Measurements from ENCODE around the gene EXTL1.
"Not testable (repeated sequence)": the region's sequence is repeated elsewhere in the genome, so short reads cannot be mapped to it uniquely, and the experiment has no call there.

Gene EXTL1
- total RNA-seq: 1.9 reads per million, percentile 2 among the genes with 10 or more reads in this experiment

- DNase-seq: no peak
Measured at GRCh38 chr1:26021647-26022403, at the start of gene EXTL1. EXTL1 (plus strand) TSS chr1:26021775; CDS start chr1:26022647, 872 bp downstream.

- no peak for DNase-seq
Measured at GRCh38 chr1:25971811-25972180, 49.8 kb upstream of the EXTL1 start.

DNA sequence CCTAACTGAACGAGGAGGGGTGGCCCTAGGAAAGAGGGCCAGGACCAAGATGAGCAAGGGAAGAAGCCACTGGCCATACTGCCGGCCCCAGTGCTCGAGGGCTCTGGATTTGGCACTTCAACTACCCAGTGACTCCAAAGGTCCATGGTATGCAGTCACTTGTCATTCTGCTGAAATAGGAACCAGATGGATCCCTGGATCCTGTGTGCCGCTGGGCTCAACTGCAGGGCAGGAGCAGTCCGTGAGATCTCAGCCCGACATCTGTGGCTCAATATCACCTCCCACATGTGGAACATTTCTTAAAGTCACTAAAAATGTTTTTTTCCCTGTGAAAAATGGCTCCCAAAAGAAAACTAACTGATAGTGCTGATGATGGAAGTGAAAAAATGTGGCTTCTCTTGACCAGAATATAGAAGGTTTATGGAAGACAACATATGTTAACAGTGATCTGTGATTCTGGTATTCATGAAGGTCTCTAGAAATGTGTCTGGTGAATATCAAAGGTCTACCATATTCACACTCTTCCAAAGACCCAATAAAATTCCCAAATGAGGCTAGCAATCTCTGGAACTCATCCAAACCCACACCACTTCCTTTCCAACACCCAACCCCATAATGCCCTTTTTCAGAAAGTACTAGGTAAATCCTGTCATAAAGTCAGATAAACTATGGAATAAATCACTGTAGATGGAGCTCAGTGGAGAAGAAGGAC, 47.8 kb upstream of the EXTL1 start:
- no peak for DNase-seq

GRCh38 chr1:25977801-25978200, 43.8 kb upstream of the EXTL1 start:
- no peak for DNase-seq

DNA sequence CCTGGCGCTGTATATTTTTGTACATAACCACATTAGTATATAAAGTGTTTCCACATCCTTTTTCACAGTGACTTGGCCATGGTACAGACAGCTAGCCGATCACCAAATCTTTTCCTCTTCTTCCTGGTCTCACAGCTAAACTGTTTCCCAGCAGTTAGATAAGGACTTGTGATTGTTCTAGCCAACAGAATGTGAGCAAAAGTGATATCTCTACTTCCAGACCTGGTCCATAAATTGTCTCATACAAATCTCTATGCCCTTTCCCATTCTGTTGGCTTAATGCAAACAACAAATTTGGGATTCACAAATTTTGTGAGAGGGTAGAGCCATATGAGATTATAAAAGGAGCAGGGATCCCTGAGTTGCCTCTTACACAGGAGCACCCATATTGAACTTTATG, 43.2 kb upstream of the EXTL1 start:
- no peak for DNase-seq

GRCh38 chr1:25979210-25979609, 42.4 kb upstream of the EXTL1 start:
- no peak for DNase-seq

- no peak for DNase-seq
Measured at GRCh38 chr1:25985171-25985570, 36.4 kb upstream of the EXTL1 start.

GRCh38 chr1:25985670-25986069, 35.9 kb upstream of the EXTL1 start:
- no peak for DNase-seq

DNA sequence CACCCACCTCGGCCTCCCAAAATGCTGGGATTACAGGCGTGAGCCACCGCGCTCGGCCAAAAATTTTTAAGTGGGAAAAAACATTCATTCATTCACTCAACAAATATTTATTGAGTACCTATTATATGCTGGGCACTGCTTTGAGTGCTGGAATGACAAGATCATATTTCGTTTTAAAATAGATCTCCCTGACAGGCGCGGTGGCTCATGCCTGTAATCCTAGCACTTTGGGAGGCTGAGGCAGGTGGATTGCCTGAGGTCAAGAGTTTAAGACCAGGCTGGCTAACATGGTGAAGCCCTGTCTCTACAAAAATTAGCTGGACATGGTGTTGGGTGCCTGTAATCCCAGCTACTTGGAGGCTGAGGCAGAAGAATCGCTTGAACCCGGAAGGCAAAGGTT, 34.8 kb upstream of the EXTL1 start:
- not testable (repeated sequence) for DNase-seq

- DNase-seq: no peak
Measured at GRCh38 chr1:25987951-25988350, 33.6 kb upstream of the EXTL1 start.

DNA sequence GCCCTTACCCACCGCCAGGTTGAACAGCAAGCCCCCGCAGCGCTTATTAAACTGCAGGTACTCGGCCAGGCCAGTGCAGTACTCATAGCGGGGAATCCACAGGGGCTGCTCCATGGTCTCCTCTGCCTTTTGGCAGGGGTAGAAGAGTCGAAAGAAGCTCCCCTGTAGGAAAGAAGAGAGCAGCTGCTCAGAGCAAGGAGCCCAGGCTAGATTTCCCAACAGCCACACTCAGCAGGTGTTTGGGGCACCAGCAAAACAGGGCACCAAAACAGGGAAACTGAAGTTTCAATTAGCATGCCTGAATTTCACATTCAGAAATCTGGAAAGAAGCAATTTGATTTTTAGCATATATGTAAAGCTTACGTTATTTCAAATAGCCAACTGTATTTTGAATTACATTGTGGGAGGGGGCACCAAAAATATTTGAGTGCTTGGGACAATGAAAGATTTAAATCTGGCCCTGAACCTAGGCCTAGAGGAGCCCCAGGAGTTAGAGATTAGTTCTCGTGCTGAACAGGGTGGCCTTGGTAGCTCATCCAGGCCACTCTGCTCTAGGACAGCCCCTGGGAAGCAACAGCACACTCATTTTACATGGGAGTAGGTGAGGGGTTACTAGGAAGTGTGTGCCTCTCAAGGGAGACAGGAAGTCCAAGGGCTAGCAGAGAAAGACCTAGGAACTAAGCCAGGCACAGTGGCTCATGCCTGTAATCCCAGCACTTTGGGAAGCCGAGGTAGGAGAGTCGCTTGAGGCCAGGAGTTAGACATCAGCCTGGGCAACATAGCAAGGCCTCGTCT, 31.9 kb upstream of the EXTL1 start:
- DNase-seq: no peak

DNA sequence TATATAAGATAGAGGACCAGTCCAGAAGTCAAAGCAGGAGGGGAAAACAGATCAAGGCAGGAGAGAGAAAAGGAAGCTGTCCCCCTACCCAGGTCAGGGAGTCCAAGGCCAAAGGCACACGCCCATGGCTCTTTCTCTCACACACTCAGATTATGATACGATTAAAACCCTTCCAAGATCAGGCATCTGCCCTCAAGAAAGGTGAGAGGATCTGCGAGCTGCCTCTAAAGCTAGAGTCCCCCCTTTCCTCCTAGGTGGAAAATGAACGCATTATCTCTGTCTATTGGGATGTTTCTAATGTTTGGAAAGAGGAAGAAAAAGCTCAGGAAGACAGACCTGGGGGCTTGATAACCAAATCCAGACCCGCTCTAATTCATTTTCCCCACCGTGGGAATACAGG, 31.3 kb upstream of the EXTL1 start:
- no peak for DNase-seq

DNA sequence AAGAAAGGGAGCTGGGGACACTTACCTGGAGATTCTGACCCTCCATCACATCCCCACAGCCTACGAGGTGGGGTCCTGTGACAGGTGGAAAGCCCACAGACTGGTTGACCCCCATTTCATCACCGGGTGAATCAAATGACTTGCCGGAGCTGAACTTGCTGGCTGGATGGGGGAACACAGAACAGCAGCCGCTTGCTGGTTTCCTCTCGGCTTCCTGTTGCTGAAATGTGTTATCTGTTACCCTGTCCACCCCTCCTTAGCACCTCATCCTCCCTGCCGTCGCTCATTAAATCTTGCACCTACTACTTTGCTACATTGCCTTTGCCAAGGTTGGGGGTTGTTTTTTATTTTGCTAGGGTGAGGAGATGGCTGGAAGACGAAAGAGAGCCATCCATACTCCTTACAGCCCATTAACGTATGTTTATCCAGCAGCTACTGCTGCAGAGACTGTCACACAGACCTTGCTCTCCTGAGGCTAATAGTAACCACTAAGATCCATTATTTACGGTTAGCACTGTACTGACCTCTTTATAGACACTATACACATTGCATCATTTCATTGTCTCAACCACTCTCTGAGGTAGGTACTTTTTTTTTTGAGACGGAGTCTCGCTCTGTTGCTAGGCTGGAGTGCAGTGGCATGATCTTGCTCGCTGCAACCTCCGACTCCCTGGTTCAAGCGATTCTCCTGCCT, 30.7 kb upstream of the EXTL1 start:
- peak; percentile 16 for DNase-seq

GRCh38 chr1:25991937-25992688, 29.5 kb upstream of the EXTL1 start:
- DNase-seq: no peak

DNA sequence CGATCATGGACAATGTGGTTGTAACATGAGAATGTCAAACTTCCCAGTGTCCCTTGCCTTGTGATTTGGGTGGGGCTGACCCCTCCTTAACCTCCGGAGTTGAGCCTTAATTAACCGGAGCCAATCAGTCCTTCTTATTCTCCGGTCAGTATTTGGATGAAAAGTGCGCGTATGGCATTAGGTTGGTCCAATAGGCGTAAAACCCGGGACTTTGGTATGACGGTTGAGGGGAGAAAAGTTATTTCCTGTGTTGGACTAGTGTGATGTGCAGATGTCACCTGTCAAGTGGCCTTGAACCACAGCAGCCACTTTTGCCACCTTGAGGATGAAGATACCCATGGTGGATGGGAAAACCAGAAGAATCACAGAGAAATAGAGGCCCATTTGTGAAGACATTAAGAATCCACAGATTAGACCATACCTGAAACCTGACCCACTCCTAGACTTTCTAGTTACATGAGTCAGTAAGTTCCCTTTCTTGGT, 28.8 kb upstream of the EXTL1 start:
- no peak for DNase-seq

GRCh38 chr1:25993197-25993951, 28.2 kb upstream of the EXTL1 start:
- DNase-seq: no peak

- DNase-seq: no peak
Measured at GRCh38 chr1:25994402-25995150, 27.0 kb upstream of the EXTL1 start.

GRCh38 chr1:25996966-25997827, 24.4 kb upstream of the EXTL1 start:
- DNase-seq: no peak

Data from effector CD4-positive, alpha-beta T cell (primary cell).